ENCODE data around the gene ANKRD33. TPM values are rescaled to one million over a fixed set of nuclear protein-coding genes. Genes with fewer than 3 reads are reported as not detected.

Gene ANKRD33
- total RNA-seq, 2 experiments from 2014 or later = not detected

DNA sequence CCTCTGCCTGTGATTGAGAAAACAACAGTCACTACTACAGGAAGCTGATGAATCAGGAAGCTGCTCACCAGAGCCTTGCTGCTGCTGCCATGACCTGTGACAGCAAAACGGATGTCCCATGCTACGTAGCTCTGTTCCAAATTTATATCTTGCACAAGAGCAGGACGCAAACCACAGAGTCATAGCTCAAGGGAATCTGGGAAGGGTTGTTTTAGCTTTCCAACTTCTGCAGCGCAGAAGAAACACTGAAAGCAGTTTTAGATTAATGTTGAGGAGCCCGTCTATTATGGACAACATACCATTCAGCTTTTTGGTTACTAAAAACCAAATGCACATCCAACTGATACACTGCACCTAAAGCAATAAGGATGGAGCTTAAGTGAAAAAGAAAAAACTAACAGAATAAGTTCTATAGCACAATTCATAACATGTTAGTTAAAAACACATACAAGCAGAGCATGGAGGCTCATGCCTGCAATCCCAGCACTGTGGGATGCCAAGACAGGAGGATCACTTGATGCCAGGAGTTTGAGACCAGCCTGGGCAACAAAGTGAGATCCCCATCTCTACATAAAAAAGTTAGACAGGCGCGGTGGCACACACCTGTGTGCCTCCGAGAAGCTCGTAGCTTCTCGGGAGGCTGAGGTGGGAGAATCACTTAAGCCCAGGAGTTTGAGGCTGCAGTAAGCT lies 1.7 kb upstream of the ANKRD33 start:
- H3K27me3 Mint-ChIP-seq (ENCODE audit: low read depth) = no peaks in the 10 kb centered on the region
- H3K27ac Mint-ChIP-seq = peak overlapping the region; percentile 81
- no peaks in the 10 kb centered on the region for H3K36me3 Mint-ChIP-seq (ENCODE audit: low read depth)
- peaks cover 3% of the 10 kb centered on the region for H3K9me3 Mint-ChIP-seq
- DNase-seq = peak; percentile 78
- CTCF ChIA-PET = interaction anchor here (0.7 to 1.9 kb wide), 11 partner anchors 8 to 234 kb away, joined by 3 to 8 read pairs (median 3); no protein-coding TSS in a partner anchor
- H3K4me1 Mint-ChIP-seq (ENCODE audit: low read depth) = peaks cover 10% of the 10 kb centered on the region
- intact Hi-C loops (cut with micrococcal nuclease) = loop anchor here (1.0 to 2.0 kb wide), 2 partner anchors 85 to 139 kb away; no protein-coding TSS in a partner anchor
- peak overlapping the region; percentile 2 for H3K4me3 Mint-ChIP-seq

DNA sequence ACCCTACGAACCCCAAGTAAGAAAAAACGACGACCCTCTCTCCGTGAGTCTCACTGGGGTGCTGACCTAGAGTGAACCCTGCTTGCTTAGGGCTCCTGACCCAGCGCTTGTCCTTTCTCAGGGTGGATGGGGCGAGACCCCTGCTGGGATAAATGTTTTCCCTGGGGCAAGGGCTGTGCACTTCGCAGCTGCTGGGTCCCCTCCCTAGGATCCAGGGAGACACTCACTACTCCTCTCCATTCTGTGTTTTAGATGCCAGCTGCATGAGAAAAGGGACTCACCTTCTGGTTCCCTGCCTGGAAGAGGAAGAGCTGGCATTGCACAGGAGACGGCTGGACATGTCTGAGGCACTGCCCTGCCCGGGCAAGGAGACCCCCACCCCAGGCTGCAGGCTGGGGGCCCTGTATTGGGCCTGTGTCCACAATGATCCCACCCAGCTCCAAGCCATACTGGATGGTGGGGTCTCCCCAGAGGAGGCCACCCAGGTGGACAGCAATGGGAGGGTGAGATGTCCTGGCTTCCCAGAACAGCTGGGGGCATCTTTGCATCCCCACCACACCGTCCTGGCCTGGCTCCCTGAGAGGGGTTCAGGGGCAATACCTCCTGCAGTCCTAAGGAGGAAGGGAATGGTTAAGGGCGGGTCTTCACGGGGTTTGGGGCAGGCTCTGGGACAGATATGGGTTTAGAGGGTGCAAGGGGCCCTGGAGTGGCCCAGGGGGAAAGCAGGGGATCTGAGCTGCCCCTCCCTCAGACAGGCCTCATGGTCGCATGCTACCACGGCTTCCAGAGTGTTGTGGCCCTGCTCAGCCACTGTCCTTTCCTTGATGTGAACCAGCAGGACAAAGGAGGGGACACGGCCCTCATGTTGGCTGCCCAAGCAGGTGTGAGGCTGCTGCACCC lies 663 bp downstream of the ANKRD33 start:
- peaks cover 3% of the 10 kb centered on the region for H3K9me3 Mint-ChIP-seq
- CTCF ChIA-PET = interaction anchor here (0.6 to 1.6 kb wide), 5 partner anchors 47 to 467 kb away, joined by 3 to 6 read pairs (median 3); no protein-coding TSS in a partner anchor
- no peak overlapping the region for H3K27ac Mint-ChIP-seq
- no peaks in the 10 kb centered on the region for H3K36me3 Mint-ChIP-seq (ENCODE audit: low read depth)
- intact Hi-C loops (cut with micrococcal nuclease) = no loop called here
- H3K4me3 Mint-ChIP-seq = no peak overlapping the region
- peaks cover 10% of the 10 kb centered on the region for H3K4me1 Mint-ChIP-seq (ENCODE audit: low read depth)
- no peaks in the 10 kb centered on the region for H3K27me3 Mint-ChIP-seq (ENCODE audit: low read depth)
- DNase-seq = no peak

DNA sequence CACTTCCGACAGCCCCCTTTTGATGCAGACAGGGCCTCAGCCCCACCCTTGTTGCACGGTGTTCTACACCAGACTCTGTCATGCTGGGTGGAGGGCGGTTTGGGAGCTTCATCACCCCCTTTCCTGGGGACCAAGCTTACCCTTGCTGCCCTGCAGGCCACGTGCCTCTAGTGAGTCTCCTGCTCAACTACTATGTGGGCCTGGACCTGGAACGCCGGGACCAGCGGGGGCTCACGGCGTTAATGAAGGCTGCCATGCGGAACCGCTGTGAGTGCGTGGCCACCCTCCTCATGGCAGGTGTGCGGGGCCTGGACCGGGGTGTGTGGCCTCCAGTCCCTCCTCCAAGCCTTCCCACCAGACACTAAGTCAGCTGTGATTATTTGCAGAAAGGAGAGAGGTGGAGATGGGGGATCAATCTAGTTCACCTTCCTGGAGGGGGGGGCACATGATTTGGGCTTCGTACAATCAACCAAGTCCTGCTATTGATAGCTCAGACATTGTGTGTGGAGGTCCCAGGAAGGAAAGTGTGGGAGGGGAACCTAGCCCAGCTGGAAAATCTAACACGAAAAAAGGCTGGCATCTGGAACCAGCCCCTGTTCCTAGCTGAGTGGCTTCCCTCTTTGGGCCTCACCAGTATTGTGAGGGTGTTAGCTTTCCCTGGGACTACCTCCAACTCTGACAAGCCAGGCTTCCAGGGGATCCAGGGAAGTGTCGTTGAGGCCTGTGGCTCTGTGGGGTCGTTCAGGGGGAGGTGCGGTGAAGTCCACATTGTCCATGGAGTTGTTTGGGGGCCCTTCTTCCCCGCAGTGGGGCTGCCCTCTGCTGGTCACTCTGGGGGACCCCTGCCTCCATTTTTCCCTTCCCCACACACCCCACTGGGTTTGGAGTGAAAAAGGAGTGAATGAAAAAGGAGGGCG lies 1.6 kb downstream of the ANKRD33 start:
- Mint-ChIP-seq H3K9me3 (peaks cover 3% of the 10 kb centered on the region), H3K4me3 (no peak overlapping the region), H3K4me1 (ENCODE audit: low read depth) (peaks cover 10% of the 10 kb centered on the region), H3K36me3 (ENCODE audit: low read depth) (no peaks in the 10 kb centered on the region), H3K27me3 (ENCODE audit: low read depth) (no peaks in the 10 kb centered on the region), H3K27ac (no peak overlapping the region)
- intact Hi-C loops (cut with micrococcal nuclease) = no loop called here
- DNase-seq = no peak
- CTCF ChIA-PET = interaction anchor here (0.7 to 1.6 kb wide), 7 partner anchors 10 to 468 kb away, joined by 3 to 4 read pairs (median 3); no protein-coding TSS in a partner anchor

DNA sequence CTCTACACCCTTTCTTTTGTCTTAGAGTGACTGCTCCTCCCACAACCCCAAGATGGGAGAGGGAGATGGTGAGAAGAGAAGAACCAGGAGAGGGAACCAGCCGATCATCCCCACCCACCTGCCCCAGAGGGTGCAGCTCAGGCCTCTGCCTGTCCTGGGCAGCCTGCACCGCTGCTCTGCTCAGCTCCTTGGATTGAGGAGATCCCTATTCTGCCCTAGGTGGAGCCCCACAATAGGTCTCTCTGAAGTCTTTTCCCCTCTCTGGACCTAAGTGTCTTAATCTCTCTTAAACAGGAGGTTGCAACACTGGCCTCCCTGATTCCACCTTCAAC lies 2.2 kb downstream of the ANKRD33 start:
- H3K4me3 Mint-ChIP-seq = no peak overlapping the region
- CTCF ChIA-PET = interaction anchor here (0.9 to 1.6 kb wide), 3 partner anchors 58 to 193 kb away, joined by 3 to 4 read pairs (median 3); no protein-coding TSS in a partner anchor
- H3K36me3 Mint-ChIP-seq (ENCODE audit: low read depth) = no peaks in the 10 kb centered on the region
- H3K27ac Mint-ChIP-seq = no peak overlapping the region
- intact Hi-C loops (cut with micrococcal nuclease) = no loop called here
- H3K27me3 Mint-ChIP-seq (ENCODE audit: low read depth) = no peaks in the 10 kb centered on the region
- H3K4me1 Mint-ChIP-seq (ENCODE audit: low read depth) = peaks cover 8% of the 10 kb centered on the region
- no peaks in the 10 kb centered on the region for H3K9me3 Mint-ChIP-seq
- no peak for DNase-seq

DNA sequence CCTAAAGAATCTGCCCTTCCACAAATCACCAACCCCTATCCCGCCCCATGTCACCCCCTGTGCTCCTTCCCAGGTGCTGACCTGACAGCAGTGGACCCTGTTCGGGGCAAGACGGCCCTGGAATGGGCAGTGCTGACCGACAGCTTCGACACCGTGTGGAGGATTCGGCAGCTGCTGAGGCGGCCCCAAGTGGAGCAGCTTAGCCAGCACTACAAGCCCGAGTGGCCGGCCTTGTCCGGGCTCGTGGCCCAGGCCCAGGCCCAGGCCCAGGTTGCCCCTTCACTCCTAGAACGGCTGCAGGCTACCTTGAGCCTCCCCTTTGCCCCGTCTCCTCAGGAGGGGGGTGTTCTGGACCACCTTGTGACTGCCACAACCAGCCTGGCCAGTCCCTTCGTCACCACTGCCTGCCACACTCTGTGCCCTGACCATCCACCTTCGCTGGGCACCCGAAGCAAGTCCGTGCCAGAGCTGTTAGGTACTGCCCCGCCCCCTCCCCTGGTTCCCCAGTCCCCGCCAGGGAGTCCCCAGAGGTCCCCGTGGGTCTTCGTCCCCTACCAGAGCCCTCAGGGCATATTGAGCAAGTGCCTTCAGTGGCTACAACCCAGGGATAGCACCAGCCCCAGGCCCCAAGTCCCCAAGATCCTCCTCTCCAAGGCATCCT lies 2.7 kb downstream of the ANKRD33 start:
- DNase-seq = no peak
- H3K4me1 Mint-ChIP-seq (ENCODE audit: low read depth) = peaks cover 8% of the 10 kb centered on the region
- H3K27ac Mint-ChIP-seq = no peak overlapping the region
- H3K36me3 Mint-ChIP-seq (ENCODE audit: low read depth) = no peaks in the 10 kb centered on the region
- intact Hi-C loops (cut with micrococcal nuclease) = no loop called here
- no peaks in the 10 kb centered on the region for H3K27me3 Mint-ChIP-seq (ENCODE audit: low read depth)
- no peaks in the 10 kb centered on the region for H3K9me3 Mint-ChIP-seq
- H3K4me3 Mint-ChIP-seq = no peak overlapping the region
- CTCF ChIA-PET = interaction anchor here (1.3 to 1.6 kb wide), 2 partner anchors 59 to 90 kb away, joined by 3 to 5 read pairs; no protein-coding TSS in a partner anchor

DNA sequence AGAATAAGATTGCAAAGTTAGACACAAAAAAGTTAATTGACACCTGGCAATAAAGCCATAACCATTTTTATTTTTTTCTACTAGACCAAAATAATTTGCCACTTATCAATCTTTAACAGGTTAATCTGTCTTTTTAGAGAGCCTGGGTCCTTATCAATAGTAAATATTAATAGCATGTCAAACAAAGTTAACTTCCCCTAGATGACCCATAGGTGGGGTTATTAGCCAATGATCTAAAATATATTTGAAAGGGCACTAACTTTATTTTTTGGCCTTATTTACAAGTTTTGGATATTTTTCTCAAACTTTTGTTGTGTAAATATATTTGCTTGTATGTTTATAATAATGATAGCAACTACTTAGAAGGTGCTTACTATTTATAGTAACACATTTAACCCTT lies 3.9 kb downstream of the ANKRD33 start:
- Mint-ChIP-seq H3K4me1 (ENCODE audit: low read depth) (no peaks in the 10 kb centered on the region), H3K27me3 (ENCODE audit: low read depth) (no peaks in the 10 kb centered on the region), H3K4me3 (no peak overlapping the region), H3K36me3 (ENCODE audit: low read depth) (no peaks in the 10 kb centered on the region), H3K27ac (no peak overlapping the region), H3K9me3 (no peaks in the 10 kb centered on the region)
- intact Hi-C loops (cut with micrococcal nuclease) = loop anchor here (1.0 kb wide), 1 partner anchor 31 kb away; no protein-coding TSS in a partner anchor
- no peak for DNase-seq
- CTCF ChIA-PET = interaction anchor here (1.3 kb wide), 3 partner anchors 31 to 133 kb away, joined by 3 to 5 read pairs (median 3); no protein-coding TSS in a partner anchor

DNA sequence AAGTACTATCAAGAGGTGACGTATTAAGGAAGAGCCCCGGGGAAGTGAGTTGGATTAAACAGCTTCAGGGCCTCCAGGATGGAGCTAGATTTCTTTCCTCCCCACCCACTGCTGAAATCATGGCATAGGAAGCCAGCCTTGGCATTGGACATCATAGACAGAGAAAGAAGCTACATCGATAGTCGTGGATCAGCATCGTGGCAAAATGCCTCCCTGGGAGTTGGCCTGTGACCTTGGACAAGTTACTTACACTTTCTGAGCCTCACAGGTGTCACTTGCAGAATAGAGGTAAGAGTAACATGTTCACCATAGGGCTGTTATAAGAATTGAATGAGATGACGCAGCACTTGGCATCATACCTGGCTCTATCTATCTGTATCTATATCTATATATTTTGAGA lies 5.9 kb downstream of the ANKRD33 start:
- no peak overlapping the region for H3K4me3 Mint-ChIP-seq
- no peak for DNase-seq
- intact Hi-C loops (cut with micrococcal nuclease) = no loop called here
- H3K27ac Mint-ChIP-seq = no peak overlapping the region
- no peaks in the 10 kb centered on the region for H3K4me1 Mint-ChIP-seq (ENCODE audit: low read depth)
- no peaks in the 10 kb centered on the region for H3K36me3 Mint-ChIP-seq (ENCODE audit: low read depth)
- H3K9me3 Mint-ChIP-seq = no peaks in the 10 kb centered on the region
- CTCF ChIA-PET = interaction anchor here (0.7 to 1.0 kb wide), 4 partner anchors 8 to 445 kb away, joined by 3 to 5 read pairs (median 4); no protein-coding TSS in a partner anchor
- no peaks in the 10 kb centered on the region for H3K27me3 Mint-ChIP-seq (ENCODE audit: low read depth)

DNA sequence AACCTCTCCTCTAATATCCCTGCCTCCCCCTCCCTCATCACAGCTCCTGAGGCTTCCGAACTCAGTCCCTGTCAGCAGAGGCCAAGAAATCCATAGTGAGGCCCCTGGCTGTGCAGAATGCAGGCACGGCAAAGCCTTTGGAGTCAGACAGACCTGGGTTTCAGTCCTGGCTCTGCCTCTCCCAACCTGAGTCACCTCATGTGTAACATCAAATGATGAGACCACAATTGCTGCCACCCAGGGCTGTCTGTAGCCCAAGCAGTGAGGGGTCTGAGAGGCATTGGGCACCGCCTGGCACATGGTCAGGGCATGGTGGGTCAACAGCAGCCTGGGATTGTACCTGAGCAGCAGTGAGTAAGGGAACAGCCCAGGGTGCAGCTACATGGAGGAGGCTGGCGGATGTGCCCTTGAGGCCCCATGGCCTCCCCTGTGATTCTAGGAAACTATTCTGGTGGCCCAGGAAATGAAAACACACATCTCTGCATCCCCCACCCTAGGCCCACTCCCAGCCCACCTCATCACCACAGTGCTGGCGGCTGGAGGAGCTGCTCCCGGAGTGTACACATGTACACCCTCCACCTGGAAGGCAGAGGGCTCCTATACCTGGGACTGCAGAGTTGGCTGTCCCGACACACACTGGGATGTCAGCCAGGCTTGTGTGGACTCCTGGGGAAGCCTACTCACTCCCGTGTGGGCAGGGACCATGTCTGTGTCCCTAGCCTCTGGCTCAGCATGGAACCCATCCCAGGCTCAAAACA lies 7.7 kb downstream of the ANKRD33 start:
- Mint-ChIP-seq H3K9me3 (no peaks in the 10 kb centered on the region), H3K36me3 (ENCODE audit: low read depth) (no peaks in the 10 kb centered on the region), H3K27me3 (ENCODE audit: low read depth) (peaks cover 2% of the 10 kb centered on the region), H3K4me1 (ENCODE audit: low read depth) (no peaks in the 10 kb centered on the region), H3K4me3 (no peak overlapping the region), H3K27ac (no peak overlapping the region)
- CTCF ChIA-PET = no interaction called here
- intact Hi-C loops (cut with micrococcal nuclease) = no loop called here
- DNase-seq = no peak

DNA sequence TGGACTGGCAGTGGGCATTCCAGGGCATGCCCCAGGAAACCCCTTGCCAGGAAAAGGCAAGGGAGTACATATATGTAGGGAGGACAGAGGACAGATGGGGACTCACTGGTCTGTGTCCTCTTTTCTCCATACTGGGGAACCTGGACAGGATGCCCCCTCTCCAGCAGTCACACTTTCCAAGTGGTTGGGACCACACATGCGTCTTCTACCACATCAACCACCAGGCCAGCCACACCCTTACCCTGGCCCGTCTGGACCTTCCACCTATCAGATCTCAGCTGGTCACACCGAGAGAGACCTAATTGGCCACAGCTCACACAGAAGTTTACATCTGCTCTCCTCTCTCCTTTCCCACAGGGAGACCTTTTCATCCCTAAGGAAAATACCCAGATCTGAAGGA lies 8.3 kb downstream of the ANKRD33 start:
- Mint-ChIP-seq H3K4me3 (no peak overlapping the region), H3K9me3 (no peaks in the 10 kb centered on the region), H3K27ac (no peak overlapping the region), H3K4me1 (ENCODE audit: low read depth) (no peaks in the 10 kb centered on the region), H3K27me3 (ENCODE audit: low read depth) (peaks cover 2% of the 10 kb centered on the region), H3K36me3 (ENCODE audit: low read depth) (no peaks in the 10 kb centered on the region)
- DNase-seq = no peak
- intact Hi-C loops (cut with micrococcal nuclease) = no loop called here
- CTCF ChIA-PET = interaction anchor here (1.1 kb wide), 1 partner anchor 17 kb away, joined by 5 read pairs; no protein-coding TSS in a partner anchor

DNA sequence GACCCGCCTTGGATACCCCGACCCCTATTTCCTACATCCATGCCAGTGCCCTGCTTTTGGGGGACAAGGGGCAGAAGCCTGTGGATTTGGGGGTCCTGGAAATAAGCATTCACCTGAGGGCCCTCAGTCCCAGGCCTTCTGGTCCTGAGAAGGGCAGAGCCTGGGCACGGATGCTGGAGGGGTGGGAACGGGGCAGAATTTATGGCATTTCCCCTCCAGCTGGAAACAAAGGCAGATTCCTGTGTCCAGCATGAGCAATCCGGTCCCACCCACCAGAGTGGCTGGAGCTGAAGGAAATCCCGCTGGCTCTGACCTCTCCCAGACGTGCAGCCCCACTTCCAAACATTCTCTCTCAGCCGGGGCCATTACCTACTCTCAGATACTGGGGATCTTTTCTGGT lies 9.3 kb downstream of the ANKRD33 start:
- CTCF ChIA-PET = interaction anchor here (1.1 to 1.2 kb wide), 2 partner anchors 16 to 84 kb away, joined by 4 to 5 read pairs; no protein-coding TSS in a partner anchor
- intact Hi-C loops (cut with micrococcal nuclease) = no loop called here
- H3K4me1 Mint-ChIP-seq (ENCODE audit: low read depth) = no peaks in the 10 kb centered on the region
- no peak for DNase-seq
- H3K36me3 Mint-ChIP-seq (ENCODE audit: low read depth) = no peaks in the 10 kb centered on the region
- no peak overlapping the region for H3K27ac Mint-ChIP-seq
- no peaks in the 10 kb centered on the region for H3K9me3 Mint-ChIP-seq
- no peak overlapping the region for H3K4me3 Mint-ChIP-seq
- H3K27me3 Mint-ChIP-seq (ENCODE audit: low read depth) = peaks cover 2% of the 10 kb centered on the region

DNA sequence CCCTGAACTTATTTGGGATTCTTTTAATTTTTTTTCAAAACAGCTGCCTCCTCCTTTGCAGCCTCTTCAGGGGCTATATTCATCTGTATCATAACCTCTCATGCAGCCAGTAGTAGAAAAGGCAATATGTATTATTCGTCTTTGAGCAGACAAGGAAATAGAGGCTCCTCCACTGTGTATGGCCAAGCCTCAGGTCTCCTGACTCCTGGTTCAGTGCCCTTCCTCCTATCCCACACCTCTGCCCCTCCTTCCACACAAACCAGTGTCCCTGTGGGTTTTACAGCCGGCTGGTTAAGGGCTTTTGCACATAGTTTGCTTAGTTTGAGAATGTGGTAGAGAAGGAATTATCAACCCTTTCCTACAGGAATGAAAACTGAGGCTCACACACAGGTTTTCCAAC lies 10.6 kb downstream of the ANKRD33 start:
- H3K27me3 Mint-ChIP-seq (ENCODE audit: low read depth) = peaks cover 2% of the 10 kb centered on the region
- H3K4me3 Mint-ChIP-seq = no peak overlapping the region
- H3K9me3 Mint-ChIP-seq = no peaks in the 10 kb centered on the region
- CTCF ChIA-PET = no interaction called here
- H3K27ac Mint-ChIP-seq = no peak overlapping the region
- H3K36me3 Mint-ChIP-seq (ENCODE audit: low read depth) = no peaks in the 10 kb centered on the region
- intact Hi-C loops (cut with micrococcal nuclease) = no loop called here
- H3K4me1 Mint-ChIP-seq (ENCODE audit: low read depth) = no peaks in the 10 kb centered on the region
- no peak for DNase-seq
